GM18870 (cell line): ENCODE data around the gene DUSP19.
A peak's percentile ranks its signal among the peaks of the same experiment; 100 is the strongest.

Source experiments
- ATAC-seq: cut with Tn5 transposase; IDR thresholded peaks from one replicate; pipeline ENCODE4 v1.9.1; 2021; ENCODE audit warnings: moderate library complexity; ENCODE audit not compliant: unreplicated experiment

The DUSP19 gene

DNA sequence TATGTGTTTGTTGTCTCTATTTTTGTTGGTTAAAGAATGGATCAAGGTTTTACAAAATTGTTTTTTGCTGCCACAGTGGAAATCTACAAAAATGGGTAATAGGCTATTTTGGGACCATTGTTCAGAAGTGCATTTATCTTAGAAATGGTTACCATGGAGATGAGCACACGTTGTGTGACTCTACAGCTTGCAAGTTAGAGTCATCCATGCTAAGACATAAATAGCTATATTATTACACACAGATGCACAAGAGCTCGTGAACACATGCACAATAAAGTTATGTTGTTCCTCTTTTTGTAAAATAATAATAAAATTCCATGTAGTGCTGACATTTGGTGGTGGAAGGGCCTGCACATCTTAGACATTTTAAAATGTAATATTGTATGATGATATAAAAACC is 15.5 kb upstream of the DUSP19 start:
- ATAC-seq: peak; percentile 82

DNA sequence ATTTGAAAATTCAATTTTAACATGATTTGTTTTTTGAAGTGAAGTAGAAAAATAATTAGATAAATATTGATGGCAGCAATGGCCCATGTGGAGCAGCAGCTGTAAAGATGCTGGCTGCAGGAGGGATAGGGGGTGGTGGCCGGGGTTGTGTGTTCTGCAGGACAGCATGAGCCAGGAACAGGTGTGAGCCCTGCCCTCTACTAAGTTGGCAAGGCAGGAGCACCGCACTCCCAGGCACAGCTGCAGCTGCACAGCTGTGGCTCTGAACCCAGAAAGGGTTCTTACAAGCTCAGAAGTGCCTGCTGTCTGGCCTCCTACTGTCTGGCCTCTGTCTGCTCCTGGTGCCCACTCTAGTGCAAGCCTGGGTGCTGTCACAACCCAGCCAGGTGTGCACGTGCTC is 10.0 kb upstream of the DUSP19 start:
- ATAC-seq: no peak

DNA sequence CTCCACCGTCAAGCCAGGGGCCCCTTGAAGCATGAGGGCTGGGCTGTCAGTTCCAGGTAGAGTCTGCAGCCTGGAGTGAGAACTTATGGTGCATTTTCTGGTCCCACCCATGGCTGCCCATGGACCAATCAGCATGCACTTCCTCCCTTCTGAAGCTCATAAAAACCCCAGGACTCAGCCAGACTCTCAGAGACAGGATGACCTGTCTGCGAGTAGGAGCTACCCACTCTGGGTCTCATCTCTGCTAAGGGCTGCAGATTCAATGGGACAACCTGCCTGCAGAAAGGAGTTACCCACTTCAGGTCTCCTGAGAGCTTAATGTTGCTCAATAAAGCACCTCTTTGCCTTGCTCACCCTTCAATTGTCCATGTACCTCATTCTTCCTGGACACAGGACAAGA is 9.4 kb upstream of the DUSP19 start:
- no peak for ATAC-seq

DNA sequence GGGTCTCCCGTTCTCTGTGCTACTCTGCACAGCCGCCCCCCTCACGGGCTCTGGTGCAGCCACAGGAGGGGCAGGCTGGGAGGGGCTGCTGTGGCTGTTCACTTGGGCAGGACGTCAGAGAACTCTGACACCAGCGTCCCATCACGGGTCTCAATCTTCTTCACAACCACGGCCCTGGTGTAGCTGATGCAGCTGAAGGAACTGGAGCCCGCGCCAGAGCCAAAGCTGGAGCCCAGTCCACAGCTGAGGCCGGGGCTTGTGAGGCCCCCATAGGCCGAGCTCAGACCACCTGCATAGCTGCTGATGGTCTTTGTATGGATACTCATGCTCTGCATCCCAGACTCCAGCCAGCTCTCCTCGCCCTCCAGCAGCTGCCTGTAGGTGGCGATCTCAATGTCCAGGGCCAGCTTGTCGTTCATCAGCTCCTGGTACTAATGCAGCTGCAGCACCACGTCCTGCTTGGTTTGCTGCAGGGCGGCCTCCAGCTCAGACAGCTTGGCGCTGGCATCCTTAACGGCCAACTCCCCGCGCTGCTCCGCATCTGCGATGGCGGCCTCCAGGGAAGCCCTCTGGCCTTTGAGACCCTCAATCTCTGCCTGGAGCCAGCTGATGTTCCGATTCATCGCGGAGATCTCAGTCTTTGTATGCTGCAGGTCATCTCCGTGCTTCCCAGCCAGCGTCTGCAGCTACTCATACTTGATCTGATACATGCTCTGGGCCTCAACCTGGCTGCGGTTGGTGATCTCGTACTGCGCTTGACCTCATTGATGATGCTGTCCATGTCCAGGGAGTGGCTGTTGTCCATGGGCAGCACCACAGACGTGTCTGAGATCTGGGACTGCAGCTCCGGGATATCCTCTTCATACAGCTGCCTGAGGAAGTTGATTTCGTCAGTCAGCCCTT is 7.4 kb upstream of the DUSP19 start:
- ATAC-seq: no peak

DNA sequence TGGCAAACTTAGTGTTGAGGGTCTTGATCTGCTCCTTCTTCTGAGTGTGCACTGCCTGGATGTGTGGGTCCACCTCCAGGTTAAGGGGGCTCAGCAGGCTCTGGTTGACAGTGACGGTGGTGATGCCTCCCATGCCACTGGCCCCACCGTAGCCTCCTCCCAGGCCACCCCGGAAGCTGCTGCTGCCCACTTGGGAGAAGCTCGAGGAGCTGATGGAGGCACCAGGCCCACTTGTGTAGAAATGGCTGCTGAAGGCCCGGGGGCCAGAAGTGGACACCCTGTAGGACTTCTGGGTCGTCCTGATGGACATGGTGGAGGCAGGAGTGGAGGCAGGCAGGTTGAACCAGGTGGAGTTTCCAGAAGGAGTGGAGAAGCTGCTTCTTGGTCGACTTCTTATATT is 6.4 kb upstream of the DUSP19 start:
- ATAC-seq: no peak

DNA sequence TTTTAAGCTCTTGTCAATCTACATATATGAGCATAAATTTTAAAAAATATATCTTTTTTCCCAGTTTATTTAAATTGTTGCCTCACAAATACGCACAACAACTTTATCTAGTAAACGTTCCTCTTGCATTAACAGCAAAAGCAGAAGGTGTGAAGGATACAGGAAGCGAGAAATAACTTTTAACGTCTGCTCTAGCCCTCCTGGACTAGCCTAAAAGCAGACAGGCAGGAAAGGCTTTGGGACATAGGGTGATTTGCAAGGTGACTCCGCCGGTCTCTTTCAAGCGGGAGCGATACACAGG is 434 bp upstream of the DUSP19 start:
- no peak for ATAC-seq

DNA sequence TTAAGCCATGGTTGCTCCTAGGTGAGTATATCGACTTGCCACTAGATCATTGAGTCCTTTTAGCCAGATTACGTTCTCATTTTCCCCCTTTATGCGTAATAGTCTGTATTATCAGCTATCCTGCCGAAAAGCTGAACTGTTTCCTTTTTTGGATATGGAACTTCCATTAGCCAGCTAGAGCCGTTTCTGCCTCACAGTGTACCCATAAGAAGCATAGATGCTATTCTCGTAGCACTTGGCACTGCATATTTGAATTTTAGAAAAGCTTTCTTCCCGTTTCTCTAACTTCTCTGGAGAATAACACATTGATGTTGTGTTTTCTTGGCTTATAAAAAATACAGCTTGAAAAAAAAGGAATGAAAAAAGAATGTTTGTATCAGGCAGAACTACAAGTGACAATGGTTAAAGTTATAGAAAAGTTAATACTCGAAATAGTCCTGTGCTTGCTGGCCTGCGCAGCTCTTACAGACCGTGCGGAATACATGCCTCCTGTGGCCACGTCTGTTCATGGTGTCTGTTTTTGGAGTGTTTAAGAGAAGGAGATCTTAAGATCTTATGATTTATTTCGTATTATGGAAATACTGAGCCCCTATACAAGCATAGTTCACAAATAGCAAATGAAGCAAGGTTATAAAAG is 710 bp downstream of the DUSP19 start:
- ATAC-seq: peak; percentile 9

DNA sequence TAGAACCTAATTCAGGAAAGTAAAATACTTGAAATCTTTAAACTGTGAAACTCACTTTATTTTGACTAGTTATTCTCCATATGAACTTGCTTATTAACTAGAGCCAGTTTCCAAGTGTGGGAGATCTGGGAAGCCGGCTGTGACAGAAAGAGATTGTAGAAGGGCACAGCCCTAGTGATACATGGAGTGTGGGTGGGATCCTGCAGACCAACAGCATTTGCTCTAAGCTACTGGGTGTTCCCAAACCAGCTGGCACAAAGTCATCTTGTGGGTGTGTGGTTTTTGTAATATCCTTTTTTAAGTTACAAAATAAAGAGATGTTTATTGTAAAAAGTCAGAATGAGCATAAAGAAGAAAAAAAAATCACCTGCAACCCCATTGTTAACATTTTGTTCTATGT is 3.4 kb downstream of the DUSP19 start:
- ATAC-seq: no peak

DNA sequence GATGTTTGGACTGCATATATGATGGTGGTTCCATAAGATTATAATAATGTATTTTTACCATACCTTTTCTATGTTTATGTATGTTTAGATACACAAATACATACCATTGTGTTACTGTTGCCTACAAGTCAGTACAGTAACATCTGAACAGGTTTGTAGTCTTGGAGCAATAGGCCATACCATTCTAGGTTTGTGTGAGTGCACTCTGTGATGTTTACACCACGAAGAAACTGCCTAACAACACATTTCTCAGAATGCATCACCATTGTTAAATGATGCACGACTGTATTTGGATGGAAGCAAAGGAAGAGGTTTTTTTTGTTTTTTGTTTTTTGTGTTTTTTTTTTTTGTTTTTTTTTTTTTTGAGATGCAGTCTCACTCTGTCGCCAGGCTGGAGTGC is 9.5 kb downstream of the DUSP19 start:
- peak; percentile 43 for ATAC-seq

DNA sequence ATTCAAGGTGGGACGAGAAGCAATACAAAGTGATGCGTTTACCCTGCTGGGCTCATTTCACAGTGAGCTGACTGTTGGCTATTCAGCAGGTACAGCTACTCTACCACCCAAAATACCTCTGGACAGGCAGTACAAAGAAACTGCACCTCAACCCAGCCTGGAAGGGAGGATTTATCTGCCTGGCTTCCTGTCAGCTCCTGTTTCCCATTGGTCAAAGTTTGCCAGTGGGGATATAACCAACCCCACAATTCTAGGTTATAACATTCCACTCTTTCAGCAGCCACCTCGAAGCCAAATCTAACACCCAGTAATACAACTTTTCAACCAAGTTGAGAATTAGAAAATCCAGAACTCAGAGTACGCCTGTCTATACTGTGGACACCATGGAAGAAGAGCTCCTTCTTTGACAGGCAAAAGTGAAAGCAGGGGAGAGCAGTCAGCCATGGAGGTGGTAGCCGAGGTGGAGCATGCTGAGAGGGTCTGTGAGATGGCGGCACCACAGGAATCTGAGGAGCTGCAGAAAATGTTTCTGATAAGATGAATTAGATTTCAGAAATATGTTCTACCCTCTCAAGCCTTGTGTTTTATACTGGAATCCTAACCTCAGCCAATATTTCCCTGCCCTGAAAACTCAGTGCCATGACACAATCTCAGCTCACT is 10.8 kb downstream of the DUSP19 start:
- peak; percentile 38 for ATAC-seq

DNA sequence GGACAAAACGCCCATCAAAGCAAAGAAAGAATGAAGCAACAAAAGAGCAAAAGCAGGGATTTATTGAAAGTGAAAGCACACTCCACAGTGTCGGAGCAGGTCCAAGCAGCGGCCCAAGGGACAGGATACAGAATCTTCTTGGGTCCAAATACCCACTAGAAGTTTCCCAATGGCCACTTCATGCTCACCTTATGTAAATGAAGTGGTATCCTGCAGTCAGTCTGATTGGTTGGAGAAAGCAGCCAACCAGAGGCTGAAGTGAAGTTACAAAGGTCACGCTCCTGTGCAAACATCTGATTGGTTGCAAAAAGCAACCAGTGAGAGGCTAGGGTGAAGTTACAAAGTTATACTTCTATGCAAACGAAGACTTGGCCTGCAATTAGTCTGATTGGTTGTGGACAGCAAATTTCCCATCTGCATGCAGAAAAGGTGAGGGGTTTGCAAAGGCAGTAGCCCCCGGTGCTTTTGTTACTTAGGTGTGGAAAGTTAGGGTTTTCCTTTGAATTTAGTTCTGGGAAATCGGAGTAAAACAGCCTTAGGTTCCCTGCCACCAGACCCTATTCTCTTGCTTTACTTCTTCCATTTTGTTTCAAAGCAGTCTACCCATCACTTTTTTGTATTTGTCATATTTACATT is 12.9 kb downstream of the DUSP19 start:
- no peak for ATAC-seq

DNA sequence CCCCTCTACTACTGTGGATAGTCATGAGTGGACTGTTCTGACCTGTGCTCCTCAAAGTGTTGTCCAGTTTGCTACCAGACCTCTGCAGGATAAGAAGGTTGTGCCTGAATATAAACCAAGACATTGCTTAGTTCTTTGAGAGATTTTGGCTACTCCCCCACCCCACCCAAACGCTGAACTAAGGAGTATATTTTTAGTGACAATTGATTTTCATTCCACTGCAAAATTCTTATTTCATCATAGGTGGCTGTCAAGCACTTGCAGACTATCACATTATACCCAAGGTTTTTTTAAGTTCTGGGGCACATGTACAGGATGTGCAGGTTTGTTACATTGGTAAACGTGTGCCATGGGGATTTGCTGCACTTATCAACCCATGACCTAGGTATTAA is 13.4 kb downstream of the DUSP19 start:
- no peak for ATAC-seq

DNA sequence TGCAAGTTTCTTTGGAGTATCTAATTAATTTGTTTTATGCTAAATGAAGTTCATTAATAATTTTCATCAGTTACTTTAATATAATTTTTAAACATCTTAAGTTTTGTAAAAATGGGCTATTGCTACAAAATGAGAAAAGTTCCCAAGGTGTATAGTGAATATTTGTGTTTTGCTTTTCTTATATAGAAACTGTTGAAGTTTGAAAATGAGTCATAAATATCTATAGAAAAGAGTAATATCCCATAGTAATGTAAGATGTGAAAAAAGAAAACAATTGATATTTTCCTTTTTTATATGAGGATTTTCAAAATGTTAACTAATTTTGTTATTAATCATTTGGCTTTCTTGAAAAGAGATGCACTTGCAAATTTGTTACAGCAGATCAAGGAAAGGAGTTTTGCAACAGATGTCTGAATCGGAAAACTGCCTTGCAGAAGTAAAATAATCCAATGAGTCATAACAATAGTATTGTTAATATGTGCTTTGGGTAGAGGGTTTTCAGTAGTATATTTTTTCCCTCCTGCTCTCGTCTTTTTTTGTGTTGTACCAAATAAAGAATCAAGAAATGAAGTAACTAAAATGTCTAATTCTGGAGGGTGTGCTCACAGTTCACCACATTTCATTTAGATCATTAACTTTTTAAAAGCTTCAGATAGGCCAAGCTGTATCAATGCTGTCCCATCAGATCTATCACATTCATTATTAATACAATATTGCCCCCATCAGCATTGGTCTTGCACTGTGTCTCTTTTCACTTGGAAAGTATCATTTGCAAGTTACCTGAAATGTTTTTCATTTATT is 15.5 kb downstream of the DUSP19 start:
- peak; percentile 85 for ATAC-seq

DNA sequence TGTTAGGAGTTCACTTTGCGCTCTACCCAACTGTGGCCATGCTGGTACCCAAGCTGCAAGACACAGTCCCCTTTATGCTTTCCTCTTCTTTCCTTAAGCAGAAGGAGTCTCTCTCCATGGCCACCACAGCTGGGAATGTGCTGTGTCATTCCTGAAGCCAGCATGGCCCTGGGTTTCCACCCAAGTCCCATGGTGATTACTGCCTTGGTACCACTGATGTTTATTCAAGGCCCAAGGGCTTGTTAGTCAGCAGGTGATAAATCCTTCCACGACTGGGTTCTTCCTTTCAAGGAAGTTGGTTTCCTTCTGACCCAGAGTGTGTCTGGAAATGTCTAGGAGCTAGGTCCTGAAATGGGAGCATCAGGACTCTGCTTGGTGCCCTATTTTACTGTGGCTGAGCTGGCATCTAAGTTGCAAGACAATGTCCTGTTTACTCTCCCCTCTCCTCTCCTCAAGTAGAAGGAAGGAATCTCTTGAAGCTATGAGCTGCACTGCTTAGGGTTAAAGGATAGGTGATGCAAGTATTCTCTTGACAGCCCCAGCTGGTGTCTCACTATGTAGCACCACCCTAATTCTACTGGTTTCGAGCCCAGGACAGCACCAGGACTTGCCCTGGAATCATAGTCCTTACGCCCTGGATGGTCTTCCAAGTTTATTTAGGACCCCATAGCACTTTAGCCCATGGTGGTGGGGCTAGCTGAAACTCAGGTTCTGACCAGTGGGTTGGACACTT is 27.0 kb downstream of the DUSP19 start:
- no peak for ATAC-seq

DNA sequence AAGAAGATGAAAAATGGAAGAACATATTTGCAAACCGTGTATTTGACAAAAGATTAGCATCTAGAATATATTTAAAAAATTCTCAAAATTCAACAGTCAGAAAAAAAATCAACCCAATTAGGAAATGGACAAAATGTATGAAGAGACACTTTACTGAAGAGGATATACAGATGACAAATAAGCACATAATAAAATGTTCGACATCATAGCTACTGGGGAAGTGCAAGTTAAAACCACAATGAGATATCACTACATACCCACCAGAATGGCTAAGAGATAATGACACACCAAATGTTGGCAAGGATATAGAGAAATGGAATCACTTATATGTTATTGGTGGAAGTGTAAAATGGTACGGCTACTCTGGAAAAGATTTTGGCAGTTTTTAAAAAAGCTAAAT is 34.0 kb downstream of the DUSP19 start:
- no peak for ATAC-seq

DNA sequence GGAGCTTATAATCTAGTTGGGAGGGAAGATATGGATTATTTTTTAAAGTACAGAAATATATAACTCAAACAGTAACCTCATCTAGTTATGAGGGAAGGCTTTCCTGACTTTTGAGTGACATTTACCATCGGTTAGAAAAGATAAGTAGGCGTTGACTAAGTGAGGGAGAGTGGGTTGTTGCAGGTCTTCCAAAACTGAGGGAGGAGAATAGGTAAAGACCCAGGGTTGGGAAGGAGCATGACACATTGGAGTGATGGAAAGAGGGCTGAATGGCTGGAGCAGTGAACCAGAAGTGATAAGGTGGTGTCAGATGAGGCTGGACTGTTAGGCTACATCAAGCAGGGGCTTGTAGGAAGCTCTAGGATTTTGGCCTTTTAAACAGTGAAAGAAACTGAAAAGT is 35.1 kb downstream of the DUSP19 start:
- ATAC-seq: no peak

DNA sequence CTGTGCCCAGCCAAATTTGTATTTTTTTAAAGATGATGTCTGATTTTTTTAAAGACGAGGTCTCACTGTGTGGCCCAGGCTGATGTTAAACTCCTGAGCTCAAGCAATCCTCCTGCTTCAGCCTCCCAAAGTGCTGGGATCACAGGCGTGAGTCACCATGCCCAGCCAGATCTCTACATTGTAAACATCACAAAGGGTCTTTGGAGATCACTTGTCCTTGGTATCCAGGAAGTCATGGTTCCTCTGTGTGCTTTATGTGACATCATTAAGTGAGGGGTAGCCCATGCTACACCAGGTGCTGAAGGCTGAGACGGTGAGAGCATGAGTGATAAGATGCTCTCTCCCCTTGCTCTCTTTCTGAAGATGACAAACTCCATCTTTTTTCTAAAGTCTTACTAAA is 38.7 kb downstream of the DUSP19 start:
- ATAC-seq: no peak

DNA sequence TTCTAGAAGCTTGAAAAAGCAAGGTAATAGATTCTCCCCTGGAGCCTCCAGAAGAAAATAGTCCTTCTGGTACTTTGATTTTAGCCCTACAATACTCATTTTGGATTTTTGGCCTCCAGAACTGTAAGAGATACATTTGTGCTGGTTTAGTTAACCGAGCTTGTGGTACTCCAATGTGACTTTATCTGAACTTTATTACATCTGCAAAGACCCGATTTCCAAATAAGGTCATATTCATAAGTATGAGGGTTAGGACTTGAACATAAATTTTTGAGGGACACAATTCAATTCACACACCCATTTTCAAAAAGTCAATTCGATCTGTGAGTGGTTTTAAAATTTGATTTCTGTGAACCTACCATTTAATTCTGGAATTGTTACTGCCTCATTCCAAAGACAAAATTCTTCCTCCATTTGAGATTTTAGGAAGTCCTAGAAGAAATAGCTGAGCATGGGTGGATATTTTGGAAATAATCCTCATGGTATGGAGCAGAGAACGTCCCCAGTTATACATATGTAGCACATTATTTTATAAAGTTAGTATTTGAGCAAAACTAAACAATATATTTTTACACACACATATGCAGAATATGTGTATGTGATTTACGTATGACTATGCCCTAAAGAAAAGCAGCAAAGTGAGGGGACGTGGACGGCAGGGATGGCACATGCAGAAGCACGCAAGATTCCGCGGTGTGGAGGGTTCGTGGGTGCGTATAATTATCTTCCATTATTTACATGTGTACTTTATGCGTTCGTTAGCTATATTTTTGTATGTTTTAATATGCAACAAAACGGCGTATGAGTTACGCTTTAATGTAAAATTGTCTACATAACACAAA is 44.8 kb downstream of the DUSP19 start:
- no peak for ATAC-seq

DNA sequence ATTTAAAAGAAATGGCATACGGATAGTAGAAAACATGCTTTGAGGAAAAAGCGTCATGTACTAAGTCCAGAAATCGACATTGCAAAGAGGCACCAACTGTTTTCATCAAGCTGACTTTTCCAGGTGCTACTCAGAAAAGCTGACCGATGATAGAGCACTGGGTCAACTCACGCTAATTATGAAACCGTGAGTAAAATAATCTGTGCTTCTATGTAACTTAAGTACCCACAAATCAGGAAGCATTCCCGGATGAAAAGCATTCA is 45.3 kb downstream of the DUSP19 start:
- ATAC-seq: peak; percentile 32
